NCI-H1930 (cell line): ENCODE measurements around the gene C1orf159.

Source experiments
- DNase-seq, 2 experiments: peaks; one replicate each; lab custom pipeline; 2025; lab: John Stamatoyannopoulos, UW

Gene C1orf159

GRCh38 chr1:1038694-1039093 lies 77.2 kb downstream of the C1orf159 start:
- DNase-seq: no peak

GRCh38 chr1:1037366-1038327 lies 78.2 kb downstream of the C1orf159 start:
- no peak for DNase-seq

- DNase-seq: no peak
These were observed 80.5 kb downstream of the C1orf159 start for GRCh38 chr1:1035291-1035943.

GRCh38 chr1:1034439-1034781 lies 81.5 kb downstream of the C1orf159 start:
- peak; percentile 34 to 50 for DNase-seq

GRCh38 chr1:1033731-1034438 lies 82.0 kb downstream of the C1orf159 start:
- peak in 1 of 2 experiments; percentile 27 for DNase-seq

GRCh38 chr1:1033009-1033587 lies 82.8 kb downstream of the C1orf159 start:
- DNase-seq: peak; percentile 99

- DNase-seq: peak in 1 of 2 experiments; percentile 42
These were observed 83.5 kb downstream of the C1orf159 start for GRCh38 chr1:1032424-1032823.
